Activated T-helper 1 cell treated with anti-CD3 and anti-CD28 coated beads, Interleukin-12 subunit alpha, Interleukin-12 subunit beta, Interleukin-2, Interleukin-4 antibody, amounts not matched to agents 30 ng/mL and 10 ng/mL and 1 ng/mL, durations not matched to agents 14 hours and 24 hours and 36 hours (primary cell): Measurements from ENCODE around the gene TFB2M. TPM values are rescaled to one million over a fixed set of nuclear protein-coding genes. Genes with fewer than 3 reads are reported as not detected.
"Not testable (repeated sequence)": the region's sequence is repeated elsewhere in the genome, so short reads cannot be mapped to it uniquely, and the experiment has no call there.

Source experiments
- DNase-seq: peaks from one replicate; pipeline ENCODE4 v3.0.0; 2021; ENCODE audit warnings: low spot score
- H3K27ac Mint-ChIP-seq: one replicate; pipeline ENCODE4 v1.8.0; 2021; ENCODE audit warnings: mild to moderate bottlenecking, mixed read lengths
- H3K27me3 Mint-ChIP-seq: one replicate; pipeline ENCODE4 v1.8.0; 2022; ENCODE audit warnings: mild to moderate bottlenecking, moderate library complexity, mixed read lengths; ENCODE audit not compliant: insufficient read depth
- H3K36me3 Mint-ChIP-seq: one replicate; pipeline ENCODE4 v1.8.0; 2021; ENCODE audit warnings: low read depth, mixed read lengths
- H3K4me1 Mint-ChIP-seq: one replicate; pipeline ENCODE4 v1.8.0; 2021; ENCODE audit warnings: low read depth, mixed read lengths
- H3K4me3 Mint-ChIP-seq: one replicate; pipeline ENCODE4 v1.8.0; 2021; ENCODE audit warnings: mild to moderate bottlenecking, moderate library complexity, mixed read lengths
- H3K9me3 Mint-ChIP-seq: one replicate; pipeline ENCODE4 v1.8.0; 2021; ENCODE audit warnings: mixed read lengths
- intact Hi-C: fragments of 100-400 bp; cut with micrococcal nuclease; formaldehyde crosslinking; loops from one replicate; pipeline ENCODE4 v1.15.1; 2024
- total RNA-seq: library from RNA; stranded (reverse); gene quantifications from 2 replicates; pipeline ENCODE4 v1.2.3, GENCODE V29; 2022

Gene TFB2M
- total RNA-seq, 1 donor from 2014 or later, result 30.9 TPM

- H3K27me3 Mint-ChIP-seq, result no peaks in the 10 kb centered on the region
- H3K4me1 Mint-ChIP-seq, result peaks cover 39% of the 10 kb centered on the region
- DNase-seq, result no peak
- intact Hi-C loops, result loop anchor here (5.0 to 10.0 kb wide), 9 partner anchors 327 to 1963 kb away; partner anchors contain the start of genes HNRNPU, KIF26B, ZNF496 and ZNF669
- peak overlapping the region; percentile 98 for H3K4me3 Mint-ChIP-seq
- no peaks in the 10 kb centered on the region for H3K9me3 Mint-ChIP-seq
- H3K36me3 Mint-ChIP-seq, result peaks cover 12% of the 10 kb centered on the region
- peak overlapping the region; percentile 87 for H3K27ac Mint-ChIP-seq
Measured at GRCh38 chr1:246564839-246565750, 966 bp downstream of the TFB2M start.

GRCh38 chr1:246560833-246561232, 5.2 kb downstream of the TFB2M start:
- not testable (repeated sequence) for H3K27ac Mint-ChIP-seq, DNase-seq, H3K27me3 Mint-ChIP-seq, H3K4me3 Mint-ChIP-seq, H3K9me3 Mint-ChIP-seq
- H3K4me1 Mint-ChIP-seq, result peaks cover 17% of the 10 kb centered on the region
- peaks cover 23% of the 10 kb centered on the region for H3K36me3 Mint-ChIP-seq
- intact Hi-C loops, result loop anchor here (10.0 kb wide), 2 partner anchors 774 to 1596 kb away; partner anchors contain the start of gene ZNF496

GRCh38 chr1:246559310-246559709, 6.8 kb downstream of the TFB2M start:
- Mint-ChIP-seq H3K27me3 (no peaks in the 10 kb centered on the region), H3K9me3 (no peaks in the 10 kb centered on the region), H3K4me1 (peaks cover 9% of the 10 kb centered on the region), H3K36me3 (peaks cover 27% of the 10 kb centered on the region), H3K27ac (no peak overlapping the region), H3K4me3 (no peak overlapping the region)
- intact Hi-C loops, result no loop called here
- no peak for DNase-seq

GRCh38 chr1:246558041-246558440, 8.0 kb downstream of the TFB2M start:
- H3K4me3 Mint-ChIP-seq, result no peak overlapping the region
- H3K4me1 Mint-ChIP-seq, result peaks cover 5% of the 10 kb centered on the region

GRCh38 chr1:246554201-246554600, 11.9 kb downstream of the TFB2M start:
- Mint-ChIP-seq H3K4me1 (peaks cover 5% of the 10 kb centered on the region), H3K4me3 (no peak overlapping the region), H3K36me3 (peaks cover 34% of the 10 kb centered on the region), H3K9me3 (no peaks in the 10 kb centered on the region), H3K27me3 (no peaks in the 10 kb centered on the region), H3K27ac (no peak overlapping the region)
- intact Hi-C loops, result no loop called here
- DNase-seq, result no peak

More at GRCh38 chr1:246558041-246558440, 8.0 kb downstream of the TFB2M start:
- Mint-ChIP-seq H3K9me3 (no peaks in the 10 kb centered on the region), H3K27me3 (no peaks in the 10 kb centered on the region), H3K36me3 (peaks cover 30% of the 10 kb centered on the region), H3K27ac (no peak overlapping the region)
- intact Hi-C loops, result no loop called here
- DNase-seq, result no peak

GRCh38 chr1:246552110-246552509, 14.0 kb downstream of the TFB2M start:
- H3K9me3 Mint-ChIP-seq, result no peaks in the 10 kb centered on the region
- DNase-seq, result no peak
- H3K4me1 Mint-ChIP-seq, result no peaks in the 10 kb centered on the region
- intact Hi-C loops, result no loop called here
- H3K27me3 Mint-ChIP-seq, result no peaks in the 10 kb centered on the region
- no peak overlapping the region for H3K4me3 Mint-ChIP-seq
- H3K36me3 Mint-ChIP-seq, result peaks cover 35% of the 10 kb centered on the region
- H3K27ac Mint-ChIP-seq, result no peak overlapping the region

GRCh38 chr1:246550402-246550801, 15.7 kb downstream of the TFB2M start:
- Mint-ChIP-seq H3K9me3 (no peaks in the 10 kb centered on the region), H3K36me3 (peaks cover 30% of the 10 kb centered on the region), H3K4me1 (no peaks in the 10 kb centered on the region), H3K27ac (no peak overlapping the region), H3K27me3 (no peaks in the 10 kb centered on the region), H3K4me3 (no peak overlapping the region)
- intact Hi-C loops, result no loop called here
- DNase-seq, result no peak

GRCh38 chr1:246549665-246550064, 16.4 kb downstream of the TFB2M start:
- no peak for DNase-seq
- intact Hi-C loops, result no loop called here
- no peaks in the 10 kb centered on the region for H3K27me3 Mint-ChIP-seq
- H3K9me3 Mint-ChIP-seq, result no peaks in the 10 kb centered on the region
- peaks cover 26% of the 10 kb centered on the region for H3K36me3 Mint-ChIP-seq
- H3K4me1 Mint-ChIP-seq, result no peaks in the 10 kb centered on the region
- no peak overlapping the region for H3K27ac Mint-ChIP-seq
- no peak overlapping the region for H3K4me3 Mint-ChIP-seq

GRCh38 chr1:246544001-246544400, 22.1 kb downstream of the TFB2M start:
- Mint-ChIP-seq H3K4me1 (no peaks in the 10 kb centered on the region), H3K4me3 (no peak overlapping the region), H3K36me3 (peaks cover 13% of the 10 kb centered on the region), H3K27ac (no peak overlapping the region), H3K9me3 (no peaks in the 10 kb centered on the region), H3K27me3 (no peaks in the 10 kb centered on the region)
- no peak for DNase-seq
- intact Hi-C loops, result no loop called here

GRCh38 chr1:246540738-246541491, 25.1 kb downstream of the TFB2M start:
- Mint-ChIP-seq H3K27ac (no peak overlapping the region), H3K9me3 (no peaks in the 10 kb centered on the region), H3K4me3 (no peak overlapping the region), H3K27me3 (no peaks in the 10 kb centered on the region), H3K4me1 (no peaks in the 10 kb centered on the region), H3K36me3 (peaks cover 8% of the 10 kb centered on the region)
- no peak for DNase-seq
- intact Hi-C loops, result no loop called here

- DNase-seq, result no peak
- intact Hi-C loops, result no loop called here
- H3K4me1 Mint-ChIP-seq, result no peaks in the 10 kb centered on the region
- no peaks in the 10 kb centered on the region for H3K27me3 Mint-ChIP-seq
- H3K9me3 Mint-ChIP-seq, result no peaks in the 10 kb centered on the region
- H3K27ac Mint-ChIP-seq, result no peak overlapping the region
- peaks cover 4% of the 10 kb centered on the region for H3K36me3 Mint-ChIP-seq
- H3K4me3 Mint-ChIP-seq, result no peak overlapping the region
Measured at GRCh38 chr1:246537887-246538286, 28.2 kb downstream of the TFB2M start.

- intact Hi-C loops, result no loop called here
- Mint-ChIP-seq H3K36me3 (peaks cover 4% of the 10 kb centered on the region), H3K27ac (no peak overlapping the region), H3K27me3 (no peaks in the 10 kb centered on the region), H3K4me3 (no peak overlapping the region), H3K4me1 (no peaks in the 10 kb centered on the region), H3K9me3 (no peaks in the 10 kb centered on the region)
- DNase-seq, result no peak
Measured at GRCh38 chr1:246537441-246537840, 28.6 kb downstream of the TFB2M start.

- Mint-ChIP-seq H3K27ac (no peak overlapping the region), H3K4me3 (no peak overlapping the region), H3K4me1 (no peaks in the 10 kb centered on the region), H3K36me3 (no peaks in the 10 kb centered on the region), H3K9me3 (peaks cover 12% of the 10 kb centered on the region), H3K27me3 (peaks cover 3% of the 10 kb centered on the region)
- intact Hi-C loops, result no loop called here
- no peak for DNase-seq
Measured at GRCh38 chr1:246534114-246534513, 31.9 kb downstream of the TFB2M start.
